ENCODE measurements around the gene VSX2.

Gene VSX2

GRCh38 chr14:74238974-74239847 is at the start of gene VSX2:
TSS of gene VSX2 (plus strand) at chr14:74239449. CDS start at chr14:74239562, 113 bp downstream.
- Histone ChIP-seq H3K27me3 (ENCODE audit: control insufficient read depth, insufficient read depth, low read length) (peaks cover 49% of the 10 kb centered on the region), H3K4me3 (ENCODE audit: low read length) (peak within 1 kb of the TSS; percentile 24), H3K36me3 (ENCODE audit: control insufficient read depth, insufficient read depth, low read length) (no peaks in the 10 kb centered on the region), H3K4me1 (ENCODE audit: control insufficient read depth, insufficient read depth, low read length) (no peaks in the 10 kb centered on the region), H3K27ac (ENCODE audit: low read depth, low read length) (no peak within 1 kb of the TSS), H3K9ac (ENCODE audit: low read length) (no peak within 1 kb of the TSS)

- H3K4me3 ChIP-seq (ENCODE audit: low read length) = no peak overlapping the region
- no peaks in the 10 kb centered on the region for H3K36me3 ChIP-seq (ENCODE audit: control insufficient read depth, insufficient read depth, low read length)
Measured at GRCh38 chr14:74190927-74191575, 48.2 kb upstream of the VSX2 start.

DNA sequence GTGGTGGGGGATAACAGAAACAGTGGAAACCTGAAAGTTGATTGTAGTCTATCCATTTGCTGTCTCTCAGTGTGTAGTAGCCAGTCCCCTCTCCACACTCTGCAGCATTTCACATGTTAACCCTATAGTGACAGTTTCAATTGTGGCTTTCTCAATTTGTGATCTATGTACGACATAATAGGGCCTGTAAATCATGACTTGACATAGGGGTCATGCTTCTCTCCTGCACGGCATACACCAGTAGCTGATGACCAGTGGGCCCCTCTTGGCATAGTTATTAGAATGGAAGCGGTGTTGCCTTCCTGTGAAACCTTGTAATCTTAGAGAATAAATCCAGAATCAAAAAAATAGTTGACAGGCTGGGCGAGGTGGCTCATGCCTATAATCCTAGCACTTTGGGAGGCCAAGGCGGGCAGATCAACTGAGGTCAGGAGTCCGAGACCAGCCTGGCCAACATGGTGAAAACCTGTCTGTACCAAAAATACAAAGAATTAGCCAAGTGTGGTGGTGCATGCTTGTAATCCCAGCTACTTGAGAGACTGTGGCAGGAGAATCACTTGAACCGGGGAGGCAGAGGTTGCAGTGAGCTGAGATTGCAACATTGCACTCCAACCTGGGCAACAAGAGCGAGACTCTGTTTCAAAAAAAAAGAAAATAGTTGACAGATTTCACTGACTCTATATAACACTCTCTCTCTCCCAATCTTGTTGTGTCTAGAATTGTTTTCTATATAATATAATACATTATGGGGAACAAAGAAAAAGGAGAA is 44.6 kb upstream of the VSX2 start:
- Histone ChIP-seq H3K9ac (ENCODE audit: low read length) (no peak overlapping the region), H3K27ac (ENCODE audit: low read depth, low read length) (no peak overlapping the region), H3K36me3 (ENCODE audit: control insufficient read depth, insufficient read depth, low read length) (no peaks in the 10 kb centered on the region), H3K4me3 (ENCODE audit: low read length) (no peak overlapping the region), H3K4me1 (ENCODE audit: control insufficient read depth, insufficient read depth, low read length) (no peaks in the 10 kb centered on the region), H3K27me3 (ENCODE audit: control insufficient read depth, insufficient read depth, low read length) (no peaks in the 10 kb centered on the region)

More at GRCh38 chr14:74190927-74191575, 48.2 kb upstream of the VSX2 start:
- Histone ChIP-seq H3K4me1 (ENCODE audit: control insufficient read depth, insufficient read depth, low read length) (no peaks in the 10 kb centered on the region), H3K9ac (ENCODE audit: low read length) (no peak overlapping the region), H3K27ac (ENCODE audit: low read depth, low read length) (no peak overlapping the region), H3K27me3 (ENCODE audit: control insufficient read depth, insufficient read depth, low read length) (no peaks in the 10 kb centered on the region)

DNA sequence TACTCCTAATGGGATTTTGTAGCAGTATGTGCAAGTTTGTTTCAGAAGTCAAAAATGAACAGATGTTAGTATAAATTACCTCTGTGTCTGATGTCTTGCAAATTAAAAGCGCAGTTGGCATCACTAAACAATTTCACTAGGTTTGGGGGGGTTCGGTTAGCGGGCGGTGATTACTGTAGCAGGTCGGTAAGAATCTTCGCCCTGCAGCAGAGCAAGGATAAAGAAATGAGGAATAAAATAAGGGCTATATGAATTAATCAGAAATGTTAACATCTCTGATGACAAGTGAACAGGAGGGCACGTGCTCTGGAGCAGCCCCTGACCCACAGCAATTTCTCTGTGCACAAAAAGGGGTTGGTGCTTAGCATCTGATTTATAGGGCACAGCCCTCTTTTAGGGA is 43.6 kb upstream of the VSX2 start:
- no peak overlapping the region for H3K27ac ChIP-seq (ENCODE audit: low read depth, low read length)
- H3K36me3 ChIP-seq (ENCODE audit: control insufficient read depth, insufficient read depth, low read length) = no peaks in the 10 kb centered on the region
- H3K27me3 ChIP-seq (ENCODE audit: control insufficient read depth, insufficient read depth, low read length) = no peaks in the 10 kb centered on the region
- no peaks in the 10 kb centered on the region for H3K4me1 ChIP-seq (ENCODE audit: control insufficient read depth, insufficient read depth, low read length)
- no peak overlapping the region for H3K4me3 ChIP-seq (ENCODE audit: low read length)
- H3K9ac ChIP-seq (ENCODE audit: low read length) = no peak overlapping the region

DNA sequence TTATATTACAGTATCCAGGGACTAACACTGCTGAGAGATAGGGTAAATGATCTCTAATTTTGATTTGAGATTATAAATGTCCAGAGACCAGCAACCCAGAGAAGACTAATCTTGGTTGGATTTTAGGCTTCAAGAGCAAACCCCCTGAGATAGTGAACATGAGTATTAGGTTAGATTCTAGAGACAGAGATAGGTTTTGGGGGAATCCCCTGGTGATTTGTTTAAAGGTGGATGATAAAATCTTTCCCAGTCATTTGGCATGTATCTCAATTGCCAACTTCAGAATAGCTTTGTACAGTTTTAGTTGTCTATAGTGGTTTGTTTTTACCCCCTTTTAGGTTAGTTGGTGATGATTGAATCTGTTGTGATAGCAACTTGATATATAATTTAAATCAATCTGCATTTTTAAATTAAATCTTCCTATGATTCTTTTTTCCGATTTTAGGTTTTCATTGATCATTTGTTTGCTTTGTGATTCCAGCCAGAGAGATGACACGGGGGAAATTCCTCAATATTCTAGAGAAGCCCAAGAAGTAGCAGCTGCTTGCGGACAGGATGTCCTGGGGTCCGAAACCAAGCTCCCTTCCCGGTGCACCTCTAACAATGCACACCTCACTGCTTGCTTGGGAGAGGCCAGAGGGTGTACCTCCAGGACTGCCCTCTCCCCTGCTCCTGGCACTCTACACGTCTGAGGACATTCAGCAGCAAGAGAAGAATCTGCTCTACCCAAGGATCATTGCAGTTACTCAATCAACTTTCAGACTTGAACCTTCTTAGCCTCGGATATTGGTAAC is 40.6 kb upstream of the VSX2 start:
- Histone ChIP-seq H3K36me3 (ENCODE audit: control insufficient read depth, insufficient read depth, low read length) (no peaks in the 10 kb centered on the region), H3K4me3 (ENCODE audit: low read length) (no peak overlapping the region), H3K4me1 (ENCODE audit: control insufficient read depth, insufficient read depth, low read length) (no peaks in the 10 kb centered on the region), H3K27me3 (ENCODE audit: control insufficient read depth, insufficient read depth, low read length) (no peaks in the 10 kb centered on the region), H3K9ac (ENCODE audit: low read length) (no peak overlapping the region), H3K27ac (ENCODE audit: low read depth, low read length) (no peak overlapping the region)

DNA sequence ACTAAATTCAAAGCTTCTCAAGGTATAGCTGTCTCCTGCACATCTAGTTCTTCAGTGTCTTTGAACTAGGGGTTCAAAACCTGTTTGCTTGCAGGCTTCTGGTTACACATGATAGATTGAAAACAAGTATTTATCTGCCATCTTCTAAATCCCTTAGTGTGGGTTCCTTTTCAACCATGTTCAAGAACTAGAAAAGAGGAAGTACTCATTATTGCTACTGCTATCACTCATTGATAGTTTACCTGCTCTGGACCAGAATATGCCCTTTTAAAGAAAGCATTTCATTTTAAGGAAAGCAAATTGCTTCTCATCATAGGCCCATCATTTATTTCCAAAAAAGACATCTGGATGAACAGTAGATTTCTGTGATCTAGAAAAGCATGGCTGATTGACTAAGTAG is 37.1 kb upstream of the VSX2 start:
- Histone ChIP-seq H3K36me3 (ENCODE audit: control insufficient read depth, insufficient read depth, low read length) (no peaks in the 10 kb centered on the region), H3K4me3 (ENCODE audit: low read length) (no peak overlapping the region), H3K27me3 (ENCODE audit: control insufficient read depth, insufficient read depth, low read length) (no peaks in the 10 kb centered on the region), H3K4me1 (ENCODE audit: control insufficient read depth, insufficient read depth, low read length) (no peaks in the 10 kb centered on the region), H3K9ac (ENCODE audit: low read length) (no peak overlapping the region), H3K27ac (ENCODE audit: low read depth, low read length) (no peak overlapping the region)

DNA sequence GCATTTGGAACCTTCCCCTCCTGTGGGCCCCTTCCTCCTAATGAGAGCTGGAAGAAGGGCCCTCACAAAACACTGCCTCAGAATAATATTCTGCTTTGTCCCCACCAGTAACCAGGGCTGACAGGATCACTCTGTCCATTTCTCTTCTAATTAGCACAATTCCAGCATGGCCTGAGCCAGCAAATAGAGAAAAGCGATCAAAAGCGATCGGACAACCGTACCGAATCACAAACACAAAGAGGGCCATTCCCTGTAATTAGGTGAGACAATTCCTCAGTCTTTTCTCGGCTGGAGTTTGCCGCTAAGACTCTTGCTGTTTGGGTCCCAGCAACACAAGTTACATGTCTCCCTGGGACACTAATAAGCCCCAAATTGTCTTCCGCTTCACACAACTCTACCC is 35.6 kb upstream of the VSX2 start:
- Histone ChIP-seq H3K27me3 (ENCODE audit: control insufficient read depth, insufficient read depth, low read length) (no peaks in the 10 kb centered on the region), H3K4me3 (ENCODE audit: low read length) (no peak overlapping the region), H3K27ac (ENCODE audit: low read depth, low read length) (no peak overlapping the region), H3K4me1 (ENCODE audit: control insufficient read depth, insufficient read depth, low read length) (no peaks in the 10 kb centered on the region), H3K9ac (ENCODE audit: low read length) (no peak overlapping the region), H3K36me3 (ENCODE audit: control insufficient read depth, insufficient read depth, low read length) (no peaks in the 10 kb centered on the region)

GRCh38 chr14:74204491-74204890 is 34.8 kb upstream of the VSX2 start:
- Histone ChIP-seq H3K4me3 (ENCODE audit: low read length) (no peak overlapping the region), H3K4me1 (ENCODE audit: control insufficient read depth, insufficient read depth, low read length) (no peaks in the 10 kb centered on the region), H3K27me3 (ENCODE audit: control insufficient read depth, insufficient read depth, low read length) (no peaks in the 10 kb centered on the region), H3K9ac (ENCODE audit: low read length) (no peak overlapping the region), H3K36me3 (ENCODE audit: control insufficient read depth, insufficient read depth, low read length) (no peaks in the 10 kb centered on the region), H3K27ac (ENCODE audit: low read depth, low read length) (no peak overlapping the region)

- H3K27me3 ChIP-seq (ENCODE audit: control insufficient read depth, insufficient read depth, low read length) = no peaks in the 10 kb centered on the region
- no peaks in the 10 kb centered on the region for H3K4me1 ChIP-seq (ENCODE audit: control insufficient read depth, insufficient read depth, low read length)
- no peaks in the 10 kb centered on the region for H3K36me3 ChIP-seq (ENCODE audit: control insufficient read depth, insufficient read depth, low read length)
- no peak overlapping the region for H3K4me3 ChIP-seq (ENCODE audit: low read length)
- H3K9ac ChIP-seq (ENCODE audit: low read length) = no peak overlapping the region
- H3K27ac ChIP-seq (ENCODE audit: low read depth, low read length) = no peak overlapping the region
Measured at GRCh38 chr14:74205882-74206281, 33.4 kb upstream of the VSX2 start.

GRCh38 chr14:74207943-74208342 is 31.3 kb upstream of the VSX2 start:
- H3K4me3 ChIP-seq (ENCODE audit: low read length) = no peak overlapping the region
- no peaks in the 10 kb centered on the region for H3K4me1 ChIP-seq (ENCODE audit: control insufficient read depth, insufficient read depth, low read length)
- H3K27me3 ChIP-seq (ENCODE audit: control insufficient read depth, insufficient read depth, low read length) = no peaks in the 10 kb centered on the region
- H3K27ac ChIP-seq (ENCODE audit: low read depth, low read length) = no peak overlapping the region
- H3K36me3 ChIP-seq (ENCODE audit: control insufficient read depth, insufficient read depth, low read length) = no peaks in the 10 kb centered on the region
- no peak overlapping the region for H3K9ac ChIP-seq (ENCODE audit: low read length)

DNA sequence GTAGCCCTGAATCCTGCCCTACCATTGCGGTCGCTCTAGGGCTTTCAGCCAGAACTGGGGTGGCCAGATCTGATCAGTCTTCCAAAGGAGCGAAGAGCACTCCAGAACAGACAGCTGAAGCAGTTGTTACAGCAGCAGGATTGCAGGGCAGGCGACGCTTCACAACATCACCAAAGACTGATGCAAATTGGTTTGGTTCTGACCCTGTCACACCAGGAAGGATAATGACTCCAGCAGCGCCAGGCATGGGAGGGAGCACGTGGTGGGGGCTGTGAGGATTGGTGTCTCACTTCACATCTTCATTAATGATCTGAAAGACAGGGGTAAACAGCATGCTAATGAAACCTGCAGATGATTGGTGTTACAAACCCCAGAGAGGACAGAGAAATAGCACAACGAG is 30.6 kb upstream of the VSX2 start:
- Histone ChIP-seq H3K27ac (ENCODE audit: low read depth, low read length) (no peak overlapping the region), H3K9ac (ENCODE audit: low read length) (no peak overlapping the region)

More for the DNA sequence above, 30.6 kb upstream of the VSX2 start:
- Histone ChIP-seq H3K27me3 (ENCODE audit: control insufficient read depth, insufficient read depth, low read length) (no peaks in the 10 kb centered on the region), H3K4me1 (ENCODE audit: control insufficient read depth, insufficient read depth, low read length) (no peaks in the 10 kb centered on the region), H3K4me3 (ENCODE audit: low read length) (no peak overlapping the region), H3K36me3 (ENCODE audit: control insufficient read depth, insufficient read depth, low read length) (no peaks in the 10 kb centered on the region)

Measured in rectal smooth muscle tissue (tissue), 1 donor.